PC-9 (cell line): ENCODE results near the gene TAB3. TPM values are rescaled to one million over a fixed set of nuclear protein-coding genes. Genes with fewer than 3 reads are reported as not detected.

ENCODE experiments used
- BruUV-seq: library from RNA; stranded (reverse); fragments of 400-500 nt; replicated peaks from 2 replicates; lab custom pipeline; 2021; lab: Mats Ljungman, UMichigan
- CTCF ChIA-PET: fragments of 300-600 bp; sonication (Branson Sonifier 250); formaldehyde crosslinking; loops from one replicate; lab custom pipeline; 2022; ENCODE audit warnings: antibody characterized with exemption; lab: Charles Lee
- POLR2A ChIA-PET: fragments of 300-600 bp; sonication (Branson Sonifier 250); formaldehyde crosslinking; loops from one replicate; lab custom pipeline; 2022; ENCODE audit warnings: antibody characterized with exemption; ENCODE audit not compliant: unreplicated experiment; lab: Charles Lee
- DNase-seq, 2 experiments: peaks; one replicate each; pipeline versions ENCODE4 v3.0.0 to v3.0.0-alpha.2; 2015 to 2022; ENCODE audit warnings: mixed read lengths in 1 of 2
- H2AFZ ChIP-seq: fragments of 200-600 bp; sonication (generic); 2 replicates; pipeline ENCODE4 v1.8.1; 2017; ENCODE audit warnings: antibody characterized with exemption
- H3F3A ChIP-seq: fragments of 200-600 bp; sonication (generic); 2 replicates; pipeline ENCODE4 v1.8.1; 2017; ENCODE audit warnings: antibody characterized with exemption, mild to moderate bottlenecking, low read depth; ENCODE audit not compliant: insufficient read depth
- H3K27ac ChIP-seq: fragments of 200-600 bp; sonication (generic); 2 replicates; pipeline ENCODE4 v1.6.1; 2016; ENCODE audit warnings: mixed run types
- H3K27me3 ChIP-seq: fragments of 200-600 bp; sonication (generic); 2 replicates; pipeline ENCODE4 v1.6.1; 2016; ENCODE audit warnings: low read depth, mixed run types; ENCODE audit not compliant: insufficient read depth
- H3K36me3 ChIP-seq: fragments of 200-600 bp; sonication (generic); 2 replicates; pipeline ENCODE4 v1.6.1; 2016; ENCODE audit warnings: low read depth, mixed run types
- H3K4me1 ChIP-seq: fragments of 200-600 bp; sonication (generic); replicated peaks from 2 replicates; pipeline ENCODE4 v1.6.1; 2016; ENCODE audit warnings: mixed run types; ENCODE audit not compliant: insufficient read depth
- H3K4me2 ChIP-seq: fragments of 200-600 bp; sonication (generic); 2 replicates; pipeline ENCODE4 v1.6.1; 2017; ENCODE audit warnings: mixed run types
- H3K4me3 ChIP-seq: fragments of 200-600 bp; sonication (generic); 2 replicates; pipeline ENCODE4 v1.6.1; 2016; ENCODE audit warnings: mixed run types
- H3K79me2 ChIP-seq: fragments of 200-600 bp; sonication (generic); 2 replicates; pipeline ENCODE4 v1.6.1; 2017; ENCODE audit warnings: low read depth, mixed run types
- H3K9me2 ChIP-seq: fragments of 200-600 bp; sonication (generic); 2 replicates; pipeline ENCODE4 v1.8.1; 2017; ENCODE audit warnings: mild to moderate bottlenecking; ENCODE audit not compliant: insufficient read depth
- H3K9me3 ChIP-seq: fragments of 200-600 bp; sonication (generic); 2 replicates; pipeline ENCODE4 v1.8.1; 2016; ENCODE audit warnings: low read depth; ENCODE audit not compliant: insufficient read depth
- H4K20me1 ChIP-seq: fragments of 200-600 bp; sonication (generic); 2 replicates; pipeline ENCODE4 v1.8.1; 2017; ENCODE audit not compliant: insufficient read depth
- EZH2 ChIP-seq: fragments of 200-600 bp; sonication (generic); IDR thresholded peaks from 2 replicates; pipeline ENCODE4 v1.8.0; 2017; ENCODE audit warnings: antibody characterized with exemption, low read depth
- intact Hi-C: fragments of 100-400 bp; cut with micrococcal nuclease; formaldehyde crosslinking; loops from one replicate; pipeline ENCODE4 v1.10.0; 2022; ENCODE audit not compliant: unreplicated experiment
- total RNA-seq: library from RNA; stranded (reverse); gene quantifications from 2 replicates; pipeline ENCODE4 v1.2.3, GENCODE V29; 2021
- TF ChIP-seq, protein P1 (sequence below): fragments of 200-600 bp; sonication (generic); conservative IDR thresholded peaks from 2 replicates; pipeline ENCODE4 v1.6.1; 2017; ENCODE audit warnings: mixed run types, antibody characterized with exemption, mild to moderate bottlenecking, moderate library complexity

TAB3 gene
- total RNA-seq, 1 experiment from 2014 or later, result 50.8 TPM

GRCh38 chrX:30824275-30824674 lies 64.8 kb downstream of the TAB3 start:
- POLR2A ChIA-PET, result no interaction called here
- Histone ChIP-seq H3K79me2 (no peaks in the 10 kb centered on the region), H3K4me2 (no peak overlapping the region), H4K20me1 (no peaks in the 10 kb centered on the region), H3K27ac (no peak overlapping the region), H3K9me2 (no peaks in the 10 kb centered on the region), H2AFZ (no peak overlapping the region), H3K27me3 (no peaks in the 10 kb centered on the region), H3K4me3 (no peak overlapping the region), H3K9me3 (no peaks in the 10 kb centered on the region), H3F3A (no peaks in the 10 kb centered on the region), H3K4me1 (no peaks in the 10 kb centered on the region), H3K36me3 (no peaks in the 10 kb centered on the region)
- TF ChIP-seq, protein P1, sequence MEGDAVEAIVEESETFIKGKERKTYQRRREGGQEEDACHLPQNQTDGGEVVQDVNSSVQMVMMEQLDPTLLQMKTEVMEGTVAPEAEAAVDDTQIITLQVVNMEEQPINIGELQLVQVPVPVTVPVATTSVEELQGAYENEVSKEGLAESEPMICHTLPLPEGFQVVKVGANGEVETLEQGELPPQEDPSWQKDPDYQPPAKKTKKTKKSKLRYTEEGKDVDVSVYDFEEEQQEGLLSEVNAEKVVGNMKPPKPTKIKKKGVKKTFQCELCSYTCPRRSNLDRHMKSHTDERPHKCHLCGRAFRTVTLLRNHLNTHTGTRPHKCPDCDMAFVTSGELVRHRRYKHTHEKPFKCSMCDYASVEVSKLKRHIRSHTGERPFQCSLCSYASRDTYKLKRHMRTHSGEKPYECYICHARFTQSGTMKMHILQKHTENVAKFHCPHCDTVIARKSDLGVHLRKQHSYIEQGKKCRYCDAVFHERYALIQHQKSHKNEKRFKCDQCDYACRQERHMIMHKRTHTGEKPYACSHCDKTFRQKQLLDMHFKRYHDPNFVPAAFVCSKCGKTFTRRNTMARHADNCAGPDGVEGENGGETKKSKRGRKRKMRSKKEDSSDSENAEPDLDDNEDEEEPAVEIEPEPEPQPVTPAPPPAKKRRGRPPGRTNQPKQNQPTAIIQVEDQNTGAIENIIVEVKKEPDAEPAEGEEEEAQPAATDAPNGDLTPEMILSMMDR, result no peak
- TF ChIP-seq EZH2, result no peak
- intact Hi-C loops, result loop anchor here (5.0 to 10.0 kb wide), 2 partner anchors 87 to 601 kb away; no protein-coding TSS in a partner anchor
- CTCF ChIA-PET, result no interaction called here
- DNase-seq, result no peak
- BruUV-seq, result no TSS peak

- DNase-seq, result no peak
- Histone ChIP-seq H3K27ac (no peak overlapping the region), H3K9me3 (no peaks in the 10 kb centered on the region), H3K36me3 (no peaks in the 10 kb centered on the region), H3K9me2 (no peaks in the 10 kb centered on the region), H2AFZ (no peak overlapping the region), H3K4me1 (no peaks in the 10 kb centered on the region), H3K79me2 (no peaks in the 10 kb centered on the region), H3K4me2 (no peak overlapping the region), H3K4me3 (no peak overlapping the region), H4K20me1 (no peaks in the 10 kb centered on the region), H3F3A (no peaks in the 10 kb centered on the region), H3K27me3 (no peaks in the 10 kb centered on the region)
- ChIA-PET POLR2A (no interaction called here), CTCF (no interaction called here)
- TF ChIP-seq EZH2, result no peak
- TF ChIP-seq, protein P1, result no peak
- BruUV-seq, result no TSS peak
- intact Hi-C loops, result loop anchor here (5.0 to 10.0 kb wide), 2 partner anchors 85 to 602 kb away; no protein-coding TSS in a partner anchor
Measured at GRCh38 chrX:30822764-30823163, 66.3 kb downstream of the TAB3 start.

DNA sequence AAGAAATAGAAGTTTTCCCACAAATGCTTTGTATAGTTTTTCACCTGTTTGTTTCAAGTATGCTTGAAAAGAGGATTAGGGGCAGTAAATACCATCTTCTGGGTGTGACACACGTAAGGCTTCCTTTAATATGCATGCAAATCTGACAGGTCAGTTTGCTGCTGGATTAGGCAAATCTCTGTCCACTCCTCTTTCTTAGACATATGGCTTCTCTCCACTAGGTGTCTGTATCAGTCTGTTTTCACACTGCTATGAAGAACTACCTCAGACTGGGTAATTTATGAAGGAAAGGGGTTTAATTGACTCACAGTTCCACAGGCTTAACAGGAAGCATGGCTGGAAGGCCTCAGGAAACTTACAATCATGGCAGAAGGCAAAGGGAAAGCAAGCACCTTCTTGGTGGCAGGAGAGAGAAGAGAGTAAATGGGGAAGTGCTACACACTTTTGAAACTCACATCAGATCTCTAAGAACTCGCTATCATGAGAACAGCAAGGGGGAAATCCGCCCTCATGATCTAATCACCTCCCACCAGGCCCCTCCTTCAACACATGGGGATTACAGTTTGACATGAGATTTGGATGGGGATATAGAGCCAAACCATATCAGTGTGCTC lies 66.9 kb downstream of the TAB3 start:
- no peaks in the 10 kb centered on the region for H3K27me3 ChIP-seq
- no peak overlapping the region for H2AFZ ChIP-seq
- ChIA-PET CTCF (no interaction called here), POLR2A (no interaction called here)
- TF ChIP-seq, protein P1, result no peak; the same call in 1 of the 2 replicates
- no peak for TF ChIP-seq EZH2
- H3F3A ChIP-seq, result no peaks in the 10 kb centered on the region
- intact Hi-C loops, result loop anchor here (5.0 to 10.0 kb wide), 2 partner anchors 85 to 603 kb away; no protein-coding TSS in a partner anchor
- BruUV-seq, result no TSS peak
- no peaks in the 10 kb centered on the region for H3K9me3 ChIP-seq
- no peaks in the 10 kb centered on the region for H3K4me1 ChIP-seq
- no peaks in the 10 kb centered on the region for H3K79me2 ChIP-seq
- no peak overlapping the region for H3K4me2 ChIP-seq
- no peaks in the 10 kb centered on the region for H4K20me1 ChIP-seq
- no peak overlapping the region for H3K4me3 ChIP-seq
- no peak for DNase-seq
- no peaks in the 10 kb centered on the region for H3K36me3 ChIP-seq
- H3K27ac ChIP-seq, result no peak overlapping the region
- H3K9me2 ChIP-seq, result no peaks in the 10 kb centered on the region
